ENCODE data around the gene PRDM1.

- no peak for TF ChIP-seq EP300 (IDR thresholded peaks at IDR 0.05)
- TF ChIP-seq, protein P1, sequence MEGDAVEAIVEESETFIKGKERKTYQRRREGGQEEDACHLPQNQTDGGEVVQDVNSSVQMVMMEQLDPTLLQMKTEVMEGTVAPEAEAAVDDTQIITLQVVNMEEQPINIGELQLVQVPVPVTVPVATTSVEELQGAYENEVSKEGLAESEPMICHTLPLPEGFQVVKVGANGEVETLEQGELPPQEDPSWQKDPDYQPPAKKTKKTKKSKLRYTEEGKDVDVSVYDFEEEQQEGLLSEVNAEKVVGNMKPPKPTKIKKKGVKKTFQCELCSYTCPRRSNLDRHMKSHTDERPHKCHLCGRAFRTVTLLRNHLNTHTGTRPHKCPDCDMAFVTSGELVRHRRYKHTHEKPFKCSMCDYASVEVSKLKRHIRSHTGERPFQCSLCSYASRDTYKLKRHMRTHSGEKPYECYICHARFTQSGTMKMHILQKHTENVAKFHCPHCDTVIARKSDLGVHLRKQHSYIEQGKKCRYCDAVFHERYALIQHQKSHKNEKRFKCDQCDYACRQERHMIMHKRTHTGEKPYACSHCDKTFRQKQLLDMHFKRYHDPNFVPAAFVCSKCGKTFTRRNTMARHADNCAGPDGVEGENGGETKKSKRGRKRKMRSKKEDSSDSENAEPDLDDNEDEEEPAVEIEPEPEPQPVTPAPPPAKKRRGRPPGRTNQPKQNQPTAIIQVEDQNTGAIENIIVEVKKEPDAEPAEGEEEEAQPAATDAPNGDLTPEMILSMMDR (IDR thresholded peaks at IDR 0.05), result no peak
- TF ChIP-seq POLR2A (IDR thresholded peaks at IDR 0.05), result no peak
Observed at GRCh38 chr6:106122306-106122918, 36.3 kb downstream of the PRDM1 start.

All from upper lobe of left lung (tissue), 4 donors.